ENCODE data around the gene LRBA.

DNA sequence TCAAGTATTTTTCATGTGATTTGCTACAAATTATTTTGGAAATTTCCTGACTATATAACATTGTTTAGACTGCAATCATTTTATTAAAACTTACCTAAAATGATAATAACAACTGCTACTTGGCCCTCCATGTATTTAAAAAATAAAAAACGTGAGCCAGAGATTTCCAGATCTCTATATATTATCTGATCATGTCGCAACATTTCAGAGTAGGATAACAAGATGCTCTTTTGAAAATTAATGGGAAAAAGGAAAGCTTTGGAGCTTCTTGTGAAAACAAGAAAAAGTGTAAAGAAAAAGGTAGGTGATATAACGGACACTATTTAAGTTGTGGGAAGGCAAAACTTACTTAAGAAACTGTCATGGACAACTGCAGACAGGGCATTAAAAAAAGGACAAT, 448.0 kb downstream of the LRBA start:
- TF ChIP-seq, protein P1, sequence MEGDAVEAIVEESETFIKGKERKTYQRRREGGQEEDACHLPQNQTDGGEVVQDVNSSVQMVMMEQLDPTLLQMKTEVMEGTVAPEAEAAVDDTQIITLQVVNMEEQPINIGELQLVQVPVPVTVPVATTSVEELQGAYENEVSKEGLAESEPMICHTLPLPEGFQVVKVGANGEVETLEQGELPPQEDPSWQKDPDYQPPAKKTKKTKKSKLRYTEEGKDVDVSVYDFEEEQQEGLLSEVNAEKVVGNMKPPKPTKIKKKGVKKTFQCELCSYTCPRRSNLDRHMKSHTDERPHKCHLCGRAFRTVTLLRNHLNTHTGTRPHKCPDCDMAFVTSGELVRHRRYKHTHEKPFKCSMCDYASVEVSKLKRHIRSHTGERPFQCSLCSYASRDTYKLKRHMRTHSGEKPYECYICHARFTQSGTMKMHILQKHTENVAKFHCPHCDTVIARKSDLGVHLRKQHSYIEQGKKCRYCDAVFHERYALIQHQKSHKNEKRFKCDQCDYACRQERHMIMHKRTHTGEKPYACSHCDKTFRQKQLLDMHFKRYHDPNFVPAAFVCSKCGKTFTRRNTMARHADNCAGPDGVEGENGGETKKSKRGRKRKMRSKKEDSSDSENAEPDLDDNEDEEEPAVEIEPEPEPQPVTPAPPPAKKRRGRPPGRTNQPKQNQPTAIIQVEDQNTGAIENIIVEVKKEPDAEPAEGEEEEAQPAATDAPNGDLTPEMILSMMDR (IDR thresholded peaks at IDR 0.05; ENCODE audit: borderline replicate concordance, extremely low read depth, low read length, poor library complexity, severe bottlenecking): no peak
- no peak for TF ChIP-seq EZH2 (IDR thresholded peaks at IDR 0.05; ENCODE audit: borderline replicate concordance, low read depth, low read length, severe bottlenecking)
